GM19395 (cell line): Measurements from ENCODE around the gene WWOX.

Experiments
- ATAC-seq: cut with Tn5 transposase; IDR thresholded peaks from one replicate; pipeline ENCODE4 v1.9.1; 2021; ENCODE audit warnings: mild to moderate bottlenecking, moderate library complexity; ENCODE audit not compliant: unreplicated experiment

The WWOX gene

GRCh38 chr16:78987666-78988065 lies 888.2 kb downstream of the WWOX start:
- no peak for ATAC-seq

GRCh38 chr16:78988361-78988969 lies 889.0 kb downstream of the WWOX start:
- no peak for ATAC-seq

- no peak for ATAC-seq
Observed at GRCh38 chr16:78990309-78990701, 890.9 kb downstream of the WWOX start.

DNA sequence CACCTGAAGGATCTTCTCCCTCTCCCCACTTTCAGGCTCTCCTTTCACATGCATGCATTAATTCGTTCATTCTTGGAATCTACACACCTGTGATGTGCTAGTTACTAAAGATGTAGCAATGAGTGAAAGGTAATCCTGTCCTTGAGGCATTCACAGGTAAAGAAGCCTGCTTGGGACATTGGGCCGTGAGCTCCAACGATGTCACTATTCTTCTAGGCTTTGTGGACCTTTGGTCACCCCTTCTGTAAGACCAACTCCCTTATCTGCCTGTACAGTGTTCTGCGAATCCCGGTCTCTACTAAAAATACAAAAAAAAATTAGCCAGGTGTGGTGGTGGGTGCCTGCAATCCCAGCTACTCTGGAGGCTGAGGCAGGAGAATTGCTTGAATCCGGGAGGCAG lies 892.5 kb downstream of the WWOX start:
- no peak for ATAC-seq

DNA sequence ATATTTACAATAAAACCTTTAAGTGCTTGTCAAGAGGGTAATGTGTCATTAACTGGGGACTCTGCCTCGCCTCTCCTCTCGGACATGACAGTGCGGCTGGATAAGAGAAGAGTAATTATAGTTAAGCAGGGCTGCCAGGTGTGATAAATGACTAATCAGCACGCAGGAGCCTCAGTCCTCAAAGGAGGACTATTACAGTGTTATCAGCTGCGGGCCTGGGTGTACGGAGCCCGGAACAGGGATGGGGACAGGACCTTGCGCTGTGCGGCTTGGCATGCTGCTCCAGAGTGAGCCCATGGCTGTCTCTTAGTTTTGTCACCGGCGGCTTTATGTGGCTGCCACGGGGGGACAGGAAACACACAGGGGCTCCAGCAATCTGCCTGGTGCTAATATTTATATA lies 893.9 kb downstream of the WWOX start:
- ATAC-seq = no peak

- no peak for ATAC-seq
Observed at GRCh38 chr16:78994135-78994745, 894.8 kb downstream of the WWOX start.

DNA sequence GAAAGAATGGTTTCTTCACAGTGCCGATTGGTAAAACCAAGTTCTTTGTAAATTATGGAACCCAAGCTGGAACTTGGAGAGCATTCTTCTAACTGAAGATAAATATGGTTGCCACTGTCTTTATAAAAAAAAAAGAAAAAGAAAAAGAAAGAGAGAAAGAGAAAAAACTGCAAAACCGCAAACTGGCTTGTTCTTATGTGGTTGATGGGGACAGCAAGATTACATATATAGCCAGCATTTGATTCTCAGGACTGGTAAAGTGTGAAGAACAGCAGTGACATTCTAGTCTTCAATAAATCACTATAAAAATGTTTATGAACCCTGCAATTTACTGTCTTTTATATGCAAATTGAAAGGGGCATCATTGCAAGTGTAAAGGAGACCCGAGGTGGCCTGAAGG lies 896.0 kb downstream of the WWOX start:
- ATAC-seq = no peak

GRCh38 chr16:78996790-78997189 lies 897.3 kb downstream of the WWOX start:
- no peak for ATAC-seq

- ATAC-seq = no peak
Observed at GRCh38 chr16:78998879-78999278, 899.4 kb downstream of the WWOX start.

- no peak for ATAC-seq
Observed at GRCh38 chr16:79001156-79001967, 901.9 kb downstream of the WWOX start.

DNA sequence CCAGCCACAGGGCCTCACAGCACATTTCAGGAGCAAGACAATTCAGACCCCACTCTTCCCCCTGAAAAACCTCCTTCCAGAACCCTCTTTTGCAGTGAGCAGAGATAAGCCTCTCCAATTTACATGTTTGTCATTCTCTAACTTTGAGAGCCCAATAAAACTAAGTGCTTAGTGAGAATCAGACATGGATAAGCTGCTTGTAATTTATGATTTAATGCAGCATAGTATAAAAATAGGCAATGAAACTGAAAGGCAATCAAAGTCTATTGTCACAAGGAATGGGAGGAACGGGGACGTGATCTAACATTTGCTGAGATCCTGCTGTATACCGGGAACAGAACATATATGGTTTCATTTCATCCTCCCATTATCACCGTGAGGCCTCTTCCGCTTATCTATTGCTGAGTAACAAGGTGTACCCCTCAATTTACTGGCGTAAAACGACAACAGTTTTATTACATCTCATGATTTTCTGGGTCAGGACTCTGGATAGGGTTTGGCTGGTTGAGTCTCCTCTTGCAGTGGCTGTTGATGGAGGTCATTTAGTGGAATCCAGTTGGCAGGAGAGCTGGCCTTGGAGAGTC lies 903.7 kb downstream of the WWOX start:
- ATAC-seq = no peak

DNA sequence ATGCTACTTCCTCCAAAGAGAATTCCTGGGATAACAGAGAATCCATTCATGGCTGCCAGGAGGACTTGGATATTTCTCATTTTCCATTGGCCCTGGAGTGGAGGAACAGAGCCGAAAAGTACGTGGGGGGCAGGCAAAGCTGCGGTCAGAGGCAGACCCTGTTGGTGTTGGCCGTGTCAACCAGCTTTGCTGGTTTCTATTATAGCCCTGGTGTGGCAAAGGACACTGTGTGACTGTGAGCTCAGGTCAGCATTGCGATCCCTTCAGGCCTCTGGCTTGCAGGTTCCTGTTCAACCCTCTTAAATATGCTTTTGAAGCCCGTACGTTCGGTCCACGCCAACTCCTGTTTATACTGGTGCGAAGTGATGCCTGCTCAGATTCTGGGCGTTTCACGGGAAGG lies 904.9 kb downstream of the WWOX start:
- no peak for ATAC-seq

- ATAC-seq = no peak
Observed at GRCh38 chr16:79005096-79005495, 905.6 kb downstream of the WWOX start.

DNA sequence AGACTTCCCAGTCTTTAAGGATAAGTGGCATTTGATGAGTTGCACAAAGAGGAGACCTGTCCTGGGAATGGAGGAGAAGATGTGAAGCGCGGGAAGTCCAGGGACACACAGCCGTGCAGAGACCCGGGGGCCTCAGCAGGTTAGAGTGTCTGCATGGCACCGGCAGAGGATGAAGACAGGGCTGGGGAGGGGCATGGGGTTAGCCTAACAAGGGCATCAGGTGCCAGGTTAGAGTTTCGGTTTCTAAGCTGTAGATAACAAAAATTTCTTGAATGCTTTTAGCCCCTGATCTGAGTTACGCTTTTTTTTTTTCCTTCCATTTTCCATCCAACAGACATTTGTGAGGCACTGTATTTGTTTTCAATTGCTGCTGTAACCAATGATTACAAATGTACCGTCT lies 906.8 kb downstream of the WWOX start:
- no peak for ATAC-seq

DNA sequence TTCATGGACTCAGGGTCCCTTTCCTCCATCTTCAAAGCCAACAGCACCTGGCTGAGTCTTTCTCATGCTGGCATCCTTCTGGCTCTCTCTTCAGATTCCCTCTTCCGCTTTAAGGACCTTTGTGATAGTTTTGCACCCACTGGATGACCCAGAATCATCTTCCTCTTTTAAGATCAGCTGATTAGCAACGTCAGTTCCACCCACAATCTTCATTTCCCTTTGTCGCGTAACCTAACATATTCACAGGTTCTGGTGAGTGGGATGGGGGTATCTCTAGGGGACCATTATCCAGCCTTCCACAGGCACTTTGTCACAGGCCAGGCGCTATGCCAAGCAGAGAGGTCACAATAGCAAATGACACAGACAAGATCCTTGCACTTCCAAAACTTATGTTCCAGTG lies 907.3 kb downstream of the WWOX start:
- ATAC-seq = no peak

GRCh38 chr16:79007614-79008013 lies 908.2 kb downstream of the WWOX start:
- ATAC-seq = no peak

DNA sequence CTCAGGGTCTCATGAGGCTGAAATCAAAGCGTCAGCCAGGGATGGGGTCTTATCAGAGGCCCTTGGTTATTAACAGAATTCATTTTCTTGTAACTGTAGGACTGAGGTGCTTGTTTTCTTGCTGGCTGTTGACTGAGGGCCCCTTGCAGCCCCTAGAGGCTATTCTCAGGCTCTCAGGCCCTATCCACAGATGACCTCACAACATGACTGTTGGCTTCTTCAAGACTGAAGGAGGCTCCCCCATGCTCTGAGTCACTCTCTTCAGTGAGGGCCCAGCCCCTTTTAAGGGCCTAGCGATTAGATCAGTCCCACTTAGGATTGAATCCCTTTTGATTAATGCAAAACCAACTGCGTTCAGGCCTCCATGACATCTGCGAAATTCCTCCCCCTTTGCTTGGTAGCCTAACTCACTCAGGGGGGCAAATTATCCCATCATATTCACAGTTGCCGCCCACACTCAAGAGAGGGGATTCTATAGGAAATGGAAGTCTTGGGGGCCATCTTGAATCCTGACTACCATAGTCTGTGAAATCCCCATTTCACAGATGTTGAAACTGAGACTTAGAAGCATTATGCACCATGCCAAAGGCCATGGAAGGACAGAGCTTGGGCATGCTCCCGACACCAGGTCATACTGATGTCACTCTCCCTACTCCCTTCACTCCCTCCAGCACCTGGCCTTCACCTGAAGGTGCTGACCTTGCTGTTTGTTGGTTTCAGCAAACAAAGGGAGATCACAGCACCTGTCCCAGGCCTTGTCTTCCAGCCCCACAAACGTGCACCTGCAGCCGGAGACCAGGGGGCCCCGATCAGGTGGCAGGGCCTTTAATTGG lies 908.8 kb downstream of the WWOX start:
- ATAC-seq = no peak

GRCh38 chr16:79008869-79009179 lies 909.4 kb downstream of the WWOX start:
- no peak for ATAC-seq

DNA sequence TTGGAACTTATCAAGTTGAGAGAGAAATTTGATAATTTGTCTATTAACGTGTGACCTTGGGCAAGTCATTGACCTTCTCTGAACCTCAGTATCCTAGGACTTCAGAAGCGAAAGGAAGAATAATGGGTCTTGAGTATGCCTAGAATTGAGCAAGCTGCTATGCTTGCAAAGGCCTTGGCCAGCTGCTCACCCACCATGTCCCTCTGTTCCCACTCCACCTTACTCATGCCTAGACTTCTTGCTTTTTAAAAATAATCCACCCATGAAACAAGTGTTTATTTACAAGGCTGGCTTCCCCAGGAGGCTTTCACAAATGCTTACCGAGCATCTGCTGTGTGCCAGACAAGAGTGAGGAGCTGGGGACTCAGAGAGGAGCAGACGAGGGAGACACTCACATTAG lies 910.4 kb downstream of the WWOX start:
- no peak for ATAC-seq

DNA sequence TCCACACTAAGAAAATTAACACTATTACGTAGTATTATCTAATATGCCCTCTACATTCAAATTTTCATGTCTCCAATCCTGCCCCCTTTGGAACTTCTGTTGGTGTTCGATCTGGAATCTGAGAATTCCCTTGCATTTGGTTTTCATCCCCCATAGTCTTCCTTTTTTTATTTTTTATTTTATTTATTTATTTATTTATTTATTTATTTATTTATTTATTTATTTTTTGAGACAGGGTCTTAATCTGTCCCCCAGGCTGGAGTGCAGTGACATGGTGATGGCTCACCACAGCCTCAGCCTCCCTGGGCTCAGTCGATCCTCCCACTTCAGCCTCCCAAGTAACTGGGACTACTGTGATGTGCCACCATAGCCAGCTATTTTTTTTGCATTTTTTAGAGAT lies 911.8 kb downstream of the WWOX start:
- ATAC-seq = no peak
